A549 (cell line): Measurements from ENCODE around the gene SLC25A18. TPM values are rescaled to one million over a fixed set of nuclear protein-coding genes. Genes with fewer than 3 reads are reported as not detected.

ENCODE experiments used
- ATAC-seq, 2 experiments: fragments of 200-7000 bp in 1 of 2; fragments of >200 bp in 1 of 2; cut with Nextera tagmentation in 1 of 2; cut with Tn5 transposase in 1 of 2; 3 replicates each; pipeline versions ENCODE4 v1.8.0 to v1.9.1; 2018 to 2020; ENCODE audit warnings: mild to moderate bottlenecking in 1 of 2, moderate library complexity in 1 of 2
- CTCF ChIA-PET: fragments of 300-600 bp; sonication (Branson Sonifier 250); formaldehyde crosslinking; extraction: SDS; loops from one replicate; lab custom pipeline; 2021; ENCODE audit warnings: antibody characterized with exemption, inconsistent platforms; lab: Yijun Ruan, JAX
- POLR2A ChIA-PET: fragments of 350-600 bp; formaldehyde crosslinking; extraction: SDS; loops from one replicate; lab custom pipeline; 2021; ENCODE audit warnings: antibody characterized with exemption, inconsistent platforms; lab: Yijun Ruan, JAX
- DNase-seq, 2 experiments: peaks; one replicate each; pipeline versions ENCODE4 v3.0.0 to v3.0.0-alpha.2; 2011 to 2016; ENCODE audit warnings: low read depth in 1 of 2, low spot score in 1 of 2
- FAIRE-seq: peaks from 2 replicates; lab custom pipeline; 2011; peaks lifted over from hg19 to GRCh38; lab: Jason Lieb, UNC
- H3K27ac ChIP-seq, 2 experiments: fragments of >200 bp; sonication (Bioruptor Twin); formaldehyde crosslinking; 3 replicates each; pipeline ENCODE4 v1.5.1; 2016 to 2017
- H3K4me1 ChIP-seq: fragments of >200 bp; sonication (Bioruptor Twin); formaldehyde crosslinking; 3 replicates; pipeline ENCODE4 v1.6.1; 2016
- H3K4me2 ChIP-seq: fragments of >200 bp; sonication (Bioruptor Twin); formaldehyde crosslinking; 3 replicates; pipeline ENCODE4 v1.6.1; 2016
- H3K4me3 ChIP-seq: fragments of >200 bp; sonication (Bioruptor Twin); formaldehyde crosslinking; 3 replicates; pipeline ENCODE4 v1.5.1; 2016
- H3K9me3 ChIP-seq: fragments of >200 bp; sonication (Bioruptor Twin); formaldehyde crosslinking; 3 replicates; pipeline ENCODE4 v1.6.1; 2016
- CBX2 ChIP-seq: fragments of 200-600 bp; sonication (generic); IDR thresholded peaks from 2 replicates; pipeline ENCODE4 v1.6.1; 2016; ENCODE audit warnings: low read depth, mild to moderate bottlenecking, borderline replicate concordance
- CBX8 ChIP-seq: fragments of 200-600 bp; sonication (generic); IDR thresholded peaks from 2 replicates; pipeline ENCODE4 v1.6.1; 2016
- CHD2 ChIP-seq: fragments of 150-350 bp; IDR thresholded peaks from 2 replicates; pipeline ENCODE4 v1.6.1; 2014; ENCODE audit warnings: low read length; ENCODE audit not compliant: partially characterized antibody
- CTCF ChIP-seq: fragments of >200 bp; sonication (Bioruptor Twin); formaldehyde crosslinking; IDR thresholded peaks from 3 replicates; pipeline ENCODE4 v1.5.1; 2016
- EHMT2 ChIP-seq: fragments of 200-600 bp; sonication (generic); IDR thresholded peaks from 2 replicates; pipeline ENCODE4 v1.6.1; 2016; ENCODE audit warnings: antibody characterized with exemption, low read depth, mild to moderate bottlenecking, moderate library complexity
- HEYL ChIP-seq: fragments of 250-450 bp; sonication (Bioruptor Pico); IDR thresholded peaks from 2 replicates; pipeline ENCODE4 v1.8.0; 2021; ENCODE audit warnings: mild to moderate bottlenecking, moderate library complexity
- HOXA7 ChIP-seq: fragments of 250-450 bp; sonication (Bioruptor Pico); IDR thresholded peaks from 2 replicates; pipeline ENCODE4 v1.5.0; 2020; ENCODE audit warnings: mild to moderate bottlenecking, moderate library complexity
- HOXB13 ChIP-seq: fragments of 250-450 bp; sonication (Bioruptor Pico); IDR thresholded peaks from 2 replicates; pipeline ENCODE4 v1.5.0; 2020; ENCODE audit warnings: low read depth, mild to moderate bottlenecking, moderate library complexity
- HOXB5 ChIP-seq: fragments of 250-450 bp; sonication (Bioruptor Pico); IDR thresholded peaks from 2 replicates; pipeline ENCODE4 v1.5.0; 2020; ENCODE audit warnings: mild to moderate bottlenecking, moderate library complexity
- JUN ChIP-seq, 2 experiments: fragments of >200 bp; sonication (Bioruptor Twin); formaldehyde crosslinking; IDR thresholded peaks; 2 replicates in 1 of 2; 3 replicates in 1 of 2; pipeline ENCODE4 v1.6.1; 2016 to 2017
- KDM1A ChIP-seq: fragments of 200-600 bp; sonication (generic); IDR thresholded peaks from 2 replicates; pipeline ENCODE4 v1.6.1; 2016; ENCODE audit warnings: low read depth, mild to moderate bottlenecking
- MAZ ChIP-seq: fragments of 150-350 bp; IDR thresholded peaks from 2 replicates; pipeline ENCODE4 v1.6.1; 2014; ENCODE audit warnings: antibody characterized with exemption, low read depth, low read length, borderline replicate concordance
- NFE2L2 ChIP-seq: fragments of 150-350 bp; conservative IDR thresholded peaks from 2 replicates; pipeline ENCODE4 v1.6.1; 2014; ENCODE audit warnings: low read length
- NPAS2 ChIP-seq: fragments of 250-450 bp; sonication (Bioruptor Pico); IDR thresholded peaks from 2 replicates; pipeline ENCODE4 v1.8.0; 2022; ENCODE audit warnings: mild to moderate bottlenecking, moderate library complexity, borderline replicate concordance
- POLR2A ChIP-seq: IDR thresholded peaks from 2 replicates; pipeline ENCODE4 v1.6.1; 2012; ENCODE audit warnings: mild to moderate bottlenecking, low read length
- POLR2AphosphoS2 ChIP-seq: conservative IDR thresholded peaks from 2 replicates; pipeline ENCODE4 v1.6.1; 2012; ENCODE audit warnings: low read length, improper control_type of control experiment, inconsistent platforms
- RCOR1 ChIP-seq: fragments of 150-350 bp; IDR thresholded peaks from 2 replicates; pipeline ENCODE4 v1.6.1; 2014; ENCODE audit warnings: antibody characterized with exemption, low read length, low read depth
- RFX5 ChIP-seq: fragments of 450-650 bp; IDR thresholded peaks from 2 replicates; pipeline ENCODE4 v1.7.1; 2014; ENCODE audit warnings: antibody characterized with exemption, mild to moderate bottlenecking, moderate library complexity
- SMC3 ChIP-seq: fragments of >200 bp; sonication (Bioruptor Twin); formaldehyde crosslinking; IDR thresholded peaks from 3 replicates; pipeline ENCODE4 v1.6.1; 2018; ENCODE audit warnings: inconsistent platforms
- SREBF2 ChIP-seq: fragments of 450-650 bp; IDR thresholded peaks from 2 replicates; pipeline ENCODE4 v1.6.1; 2014; ENCODE audit warnings: mild to moderate bottlenecking, moderate library complexity
- TP53 ChIP-seq: fragments of 250-450 bp; sonication (Bioruptor Pico); IDR thresholded peaks from 2 replicates; pipeline ENCODE4 v1.5.0; 2021; ENCODE audit warnings: mild to moderate bottlenecking, moderate library complexity
- ZC3H11A ChIP-seq: fragments of 450-650 bp; IDR thresholded peaks from 2 replicates; pipeline ENCODE4 v1.6.1; 2014; ENCODE audit warnings: antibody characterized with exemption, mild to moderate bottlenecking
- ZSCAN20 ChIP-seq: fragments of 250-450 bp; sonication (Bioruptor Pico); IDR thresholded peaks from 2 replicates; pipeline ENCODE4 v1.8.0; 2022; ENCODE audit warnings: mild to moderate bottlenecking, moderate library complexity
- WGBS: methylation state at CpG from one replicate; pipeline ENCODE4 v1.1.6; 2017; ENCODE audit errors: missing lambda C conversion rate; 5-methylcytosine and 5-hydroxymethylcytosine counted together
- polyA plus RNA-seq, 4 experiments: library from polyadenylated mRNA; depleted of rRNA in 3 of 4; stranded (reverse); fragments of >200 nt; fragmentation: RNase III in 1 of 4; extraction: RNeasy Plus Mini Kit Qiagen cat#74134 plus additional on column Dnase treatment in 1 of 4; gene quantifications; 2 replicates in 3 of 4; 3 replicates in 1 of 4; pipeline ENCODE4 v1.2.3, GENCODE V29; 2011 to 2017
- TF ChIP-seq, protein P1 (sequence below): fragments of 200-600 bp; sonication (generic); IDR thresholded peaks from 2 replicates; pipeline ENCODE4 v1.6.1; 2016; ENCODE audit warnings: antibody characterized with exemption, mild to moderate bottlenecking, moderate library complexity
- TF ChIP-seq, protein P2 (sequence below): IDR thresholded peaks from 2 replicates; pipeline ENCODE4 v1.6.1; 2012; ENCODE audit warnings: low read depth, borderline replicate concordance
- TF ChIP-seq, protein P3 (sequence below): fragments of 150-350 bp; IDR thresholded peaks from 2 replicates; pipeline ENCODE4 v1.6.1; 2014; ENCODE audit warnings: low read depth, mild to moderate bottlenecking, low read length

SLC25A18 gene
- polyA plus RNA-seq, 2 of the 4 experiments (the other 2 are of a cell fraction), result not detected

DNA sequence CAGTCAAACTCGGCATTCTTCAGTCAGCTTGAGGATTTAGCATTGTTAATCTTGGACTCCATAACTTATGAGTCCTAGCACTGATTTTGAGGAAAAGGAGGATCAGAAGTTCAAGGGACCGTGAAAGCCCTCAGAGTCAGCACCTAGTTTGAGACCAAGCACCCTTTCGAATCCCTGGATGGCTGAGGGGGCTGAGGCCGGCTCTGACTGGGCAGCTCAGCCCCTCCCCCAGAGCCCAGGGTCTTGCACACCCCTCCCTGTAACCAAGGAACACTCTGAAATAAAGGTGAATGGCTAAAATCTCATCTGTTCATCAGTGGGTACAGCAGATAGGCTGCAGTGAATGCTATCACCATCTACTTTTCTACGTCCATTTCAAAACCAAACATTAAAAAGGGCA, 27.3 kb downstream of the SLC25A18 start (continued):
- TF ChIP-seq POLR2A, result no peak
- TF ChIP-seq HOXB13, result no peak
- TF ChIP-seq, protein P1, sequence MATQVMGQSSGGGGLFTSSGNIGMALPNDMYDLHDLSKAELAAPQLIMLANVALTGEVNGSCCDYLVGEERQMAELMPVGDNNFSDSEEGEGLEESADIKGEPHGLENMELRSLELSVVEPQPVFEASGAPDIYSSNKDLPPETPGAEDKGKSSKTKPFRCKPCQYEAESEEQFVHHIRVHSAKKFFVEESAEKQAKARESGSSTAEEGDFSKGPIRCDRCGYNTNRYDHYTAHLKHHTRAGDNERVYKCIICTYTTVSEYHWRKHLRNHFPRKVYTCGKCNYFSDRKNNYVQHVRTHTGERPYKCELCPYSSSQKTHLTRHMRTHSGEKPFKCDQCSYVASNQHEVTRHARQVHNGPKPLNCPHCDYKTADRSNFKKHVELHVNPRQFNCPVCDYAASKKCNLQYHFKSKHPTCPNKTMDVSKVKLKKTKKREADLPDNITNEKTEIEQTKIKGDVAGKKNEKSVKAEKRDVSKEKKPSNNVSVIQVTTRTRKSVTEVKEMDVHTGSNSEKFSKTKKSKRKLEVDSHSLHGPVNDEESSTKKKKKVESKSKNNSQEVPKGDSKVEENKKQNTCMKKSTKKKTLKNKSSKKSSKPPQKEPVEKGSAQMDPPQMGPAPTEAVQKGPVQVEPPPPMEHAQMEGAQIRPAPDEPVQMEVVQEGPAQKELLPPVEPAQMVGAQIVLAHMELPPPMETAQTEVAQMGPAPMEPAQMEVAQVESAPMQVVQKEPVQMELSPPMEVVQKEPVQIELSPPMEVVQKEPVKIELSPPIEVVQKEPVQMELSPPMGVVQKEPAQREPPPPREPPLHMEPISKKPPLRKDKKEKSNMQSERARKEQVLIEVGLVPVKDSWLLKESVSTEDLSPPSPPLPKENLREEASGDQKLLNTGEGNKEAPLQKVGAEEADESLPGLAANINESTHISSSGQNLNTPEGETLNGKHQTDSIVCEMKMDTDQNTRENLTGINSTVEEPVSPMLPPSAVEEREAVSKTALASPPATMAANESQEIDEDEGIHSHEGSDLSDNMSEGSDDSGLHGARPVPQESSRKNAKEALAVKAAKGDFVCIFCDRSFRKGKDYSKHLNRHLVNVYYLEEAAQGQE, result no peak
- no peak for TF ChIP-seq CBX8
- no peak for TF ChIP-seq HEYL (CRISPR knock-in tag)
- no peak for TF ChIP-seq ZC3H11A
- TF ChIP-seq POLR2AphosphoS2, result no peak
- TF ChIP-seq EHMT2, result no peak

DNA sequence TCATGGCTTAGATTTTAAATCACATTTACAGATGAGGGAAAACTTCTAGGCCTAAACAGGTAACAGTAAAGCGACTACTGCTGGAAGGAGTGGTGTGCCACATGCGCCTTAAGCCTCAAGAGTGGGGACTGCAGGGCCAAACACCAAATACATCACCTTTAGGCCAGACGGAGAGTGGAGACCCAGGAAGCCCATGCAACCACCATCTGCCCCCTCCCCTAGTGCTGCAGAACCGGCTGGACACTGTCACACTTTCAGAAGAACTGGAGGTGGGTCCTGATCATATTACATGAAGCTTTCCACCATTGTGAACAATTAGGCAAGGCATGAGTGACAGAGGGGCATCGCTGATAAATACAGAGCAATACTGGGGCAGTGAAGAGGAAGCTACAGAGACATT, 28.9 kb downstream of the SLC25A18 start:
- no peaks in the 10 kb centered on the region for H3K9me3 ChIP-seq
- no peak for DNase-seq
- 89% methylated on average over 5 of the region's 5 CpGs for WGBS
- no peak overlapping the region for H3K4me3 ChIP-seq
- POLR2A ChIA-PET, result no interaction called here
- H3K27ac ChIP-seq, result no peak overlapping the region
- no peak for TF ChIP-seq HOXB13
- TF ChIP-seq SMC3, result no peak
- TF ChIP-seq NPAS2 (CRISPR knock-in tag), result no peak
- no peak for TF ChIP-seq HOXA7
- no peak for TF ChIP-seq MAZ
- TF ChIP-seq RCOR1, result no peak
- TF ChIP-seq ZSCAN20 (CRISPR knock-in tag), result no peak
- TF ChIP-seq CTCF, result no peak
- TF ChIP-seq, protein P2, sequence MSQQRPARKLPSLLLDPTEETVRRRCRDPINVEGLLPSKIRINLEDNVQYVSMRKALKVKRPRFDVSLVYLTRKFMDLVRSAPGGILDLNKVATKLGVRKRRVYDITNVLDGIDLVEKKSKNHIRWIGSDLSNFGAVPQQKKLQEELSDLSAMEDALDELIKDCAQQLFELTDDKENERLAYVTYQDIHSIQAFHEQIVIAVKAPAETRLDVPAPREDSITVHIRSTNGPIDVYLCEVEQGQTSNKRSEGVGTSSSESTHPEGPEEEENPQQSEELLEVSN, result no peak
- TF ChIP-seq, all 56 proteins: peak for 0
- CTCF ChIA-PET, result no interaction called here
- Histone ChIP-seq H3K4me1 (no peaks in the 10 kb centered on the region), H3K4me2 (no peak overlapping the region)
- ATAC-seq (no peak), FAIRE-seq (no peak)

DNA sequence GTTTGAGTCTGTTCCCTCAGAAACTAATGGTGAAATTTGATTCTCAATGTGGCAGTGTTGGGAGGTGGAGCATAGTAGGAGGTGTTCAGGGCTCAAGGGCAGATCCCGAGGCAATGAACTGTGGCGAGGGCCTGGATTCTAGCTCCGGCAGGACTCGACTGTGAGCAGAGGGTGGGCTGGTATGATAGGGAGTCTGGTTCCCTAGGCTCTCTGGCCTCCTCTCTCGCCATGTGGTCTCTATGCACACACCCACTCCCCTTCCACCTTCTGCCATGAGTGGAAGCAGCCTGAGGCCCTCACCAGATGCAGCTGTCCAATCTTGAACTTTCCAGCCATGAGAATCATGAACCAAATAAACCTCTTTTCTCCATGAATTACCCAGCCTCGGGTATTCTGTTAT, 32.9 kb downstream of the SLC25A18 start:
- ChIA-PET POLR2A (no interaction called here), CTCF (no interaction called here)
- H3K27ac ChIP-seq, result no peak overlapping the region
- no peak for ATAC-seq
- H3K4me1 ChIP-seq, result no peaks in the 10 kb centered on the region
- H3K4me2 ChIP-seq, result no peak overlapping the region
- no peak overlapping the region for H3K4me3 ChIP-seq
- no peak for DNase-seq
- WGBS, result 98% methylated on average over 6 of the region's 6 CpGs
- no peak for FAIRE-seq
- H3K9me3 ChIP-seq, result no peaks in the 10 kb centered on the region
- TF ChIP-seq CHD2 (no peak), SREBF2 (no peak), KDM1A (no peak), HOXA7 (no peak), HOXB5 (CRISPR knock-in tag) (no peak), CBX2 (no peak), JUN (IDR thresholded peaks at IDR 0.05) (no peak), ZC3H11A (no peak), NPAS2 (CRISPR knock-in tag) (no peak), RFX5 (no peak), CTCF (no peak), EHMT2 (no peak), TP53 (CRISPR knock-in tag) (no peak), NFE2L2 (no peak), SMC3 (no peak), MAZ (no peak)
- TF ChIP-seq, protein P3, sequence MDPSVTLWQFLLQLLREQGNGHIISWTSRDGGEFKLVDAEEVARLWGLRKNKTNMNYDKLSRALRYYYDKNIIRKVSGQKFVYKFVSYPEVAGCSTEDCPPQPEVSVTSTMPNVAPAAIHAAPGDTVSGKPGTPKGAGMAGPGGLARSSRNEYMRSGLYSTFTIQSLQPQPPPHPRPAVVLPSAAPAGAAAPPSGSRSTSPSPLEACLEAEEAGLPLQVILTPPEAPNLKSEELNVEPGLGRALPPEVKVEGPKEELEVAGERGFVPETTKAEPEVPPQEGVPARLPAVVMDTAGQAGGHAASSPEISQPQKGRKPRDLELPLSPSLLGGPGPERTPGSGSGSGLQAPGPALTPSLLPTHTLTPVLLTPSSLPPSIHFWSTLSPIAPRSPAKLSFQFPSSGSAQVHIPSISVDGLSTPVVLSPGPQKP, result no peak
